C1 segment of cervical spinal cord (tissue), 14 donors: ENCODE measurements around the gene RHBG.
"Not testable (repeated sequence)": the region's sequence is repeated elsewhere in the genome, so short reads cannot be mapped to it uniquely, and the experiment has no call there.

Experiments
- DNase-seq, 14 donors: peaks; one replicate each; lab custom pipeline; 2025; lab: John Stamatoyannopoulos, UW

The RHBG gene

GRCh38 chr1:156360534-156360933 is 8.5 kb upstream of the RHBG start:
- no peak for DNase-seq

- no peak for DNase-seq
These were observed 3.3 kb upstream of the RHBG start for GRCh38 chr1:156365754-156366153.

- DNase-seq, result no peak
These were observed 2.4 kb upstream of the RHBG start for GRCh38 chr1:156366378-156367166.

DNA sequence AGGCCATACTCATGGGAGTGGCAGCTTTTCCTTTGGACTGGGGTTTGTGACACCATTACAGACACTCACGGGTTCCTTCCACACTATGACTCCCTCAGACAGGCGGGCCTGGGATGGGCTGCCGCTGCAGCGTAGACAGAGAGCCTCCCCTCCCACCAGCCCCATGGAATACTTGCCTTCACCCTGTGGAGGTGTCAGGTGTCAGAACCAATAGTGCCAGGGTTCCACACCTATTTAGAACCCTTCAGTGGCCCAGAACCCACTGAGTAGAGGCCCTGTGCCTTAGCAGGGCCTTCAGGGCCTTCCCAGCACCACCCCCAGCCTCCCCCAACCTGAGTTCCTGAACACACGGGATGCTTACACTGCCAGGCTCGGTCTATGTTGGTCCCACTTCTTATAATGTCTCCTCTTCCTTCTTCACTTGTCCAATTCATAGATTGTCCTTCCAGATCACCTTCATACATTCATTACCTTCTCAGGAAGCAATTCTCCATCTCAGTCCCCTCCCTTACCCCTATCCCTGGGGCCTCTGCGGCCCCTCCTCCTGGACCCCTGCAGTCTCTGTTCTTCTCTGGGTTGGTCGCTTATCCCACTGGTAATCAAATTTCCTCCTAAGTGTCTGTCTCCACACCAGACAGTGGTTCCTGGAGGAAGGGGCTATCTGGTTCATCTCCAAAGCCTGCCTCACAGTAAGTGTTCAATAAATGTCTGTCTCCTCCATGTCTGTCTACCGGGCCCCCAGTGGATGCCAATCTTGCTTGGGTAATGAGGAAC is 1.4 kb upstream of the RHBG start:
- DNase-seq, result no peak

DNA sequence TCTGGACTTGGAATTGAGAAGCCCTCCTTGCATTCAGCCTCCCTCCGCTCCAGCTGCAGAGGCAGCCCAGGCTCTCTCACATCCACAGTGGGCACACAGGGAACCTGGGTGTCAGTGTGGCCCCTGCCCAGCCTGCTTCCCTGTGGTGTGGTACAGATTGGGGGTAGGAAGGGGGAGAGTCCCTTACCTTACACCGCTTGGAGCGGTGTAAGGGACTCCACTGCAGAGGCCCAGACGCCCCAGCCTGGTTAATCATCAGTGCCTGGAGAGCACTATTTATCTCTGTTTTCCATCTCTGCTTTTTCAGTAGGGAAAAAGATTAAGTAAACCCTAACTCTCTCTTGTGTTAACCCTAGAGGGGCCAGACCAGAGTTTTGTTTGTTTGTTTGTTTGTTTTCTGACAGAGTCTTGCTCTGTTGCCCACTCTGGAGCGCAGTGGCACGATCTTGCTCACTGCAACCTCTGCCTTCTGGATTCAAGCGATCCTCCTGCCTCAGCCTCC is 803 bp upstream of the RHBG start:
- DNase-seq, result no peak

DNA sequence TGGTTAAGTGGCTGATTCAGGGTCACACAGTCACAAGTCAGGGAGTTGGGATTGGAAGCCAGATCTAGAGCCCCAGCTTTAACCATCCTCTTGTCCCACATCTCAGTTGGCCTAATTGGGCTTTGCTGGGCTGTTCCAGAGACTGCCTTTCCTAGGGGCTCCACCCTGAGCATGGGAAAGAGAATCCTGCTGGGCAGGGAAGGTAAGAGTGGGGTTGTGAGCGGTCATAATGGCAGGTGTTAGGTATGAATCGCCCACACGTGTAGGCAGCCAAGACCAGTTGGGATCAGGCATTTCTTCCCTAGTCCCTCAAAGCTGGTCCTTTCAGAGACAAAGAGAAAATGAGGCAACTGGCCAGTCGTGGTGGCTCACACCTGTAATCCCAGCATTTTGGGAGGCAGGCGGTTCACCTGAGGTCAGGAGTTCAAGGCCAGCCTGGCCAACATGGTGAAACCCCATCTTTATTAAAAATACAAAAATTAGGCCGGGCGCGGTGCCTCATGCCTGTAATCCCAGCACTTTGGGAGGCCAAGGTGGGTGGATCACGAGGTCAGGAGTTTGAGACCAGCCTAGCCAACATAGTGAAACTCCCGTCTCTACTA is 775 bp downstream of the RHBG start:
- DNase-seq, result not testable (repeated sequence)

- DNase-seq, result peak in 1 of 14 donors; percentile 86
These were observed 2.7 kb downstream of the RHBG start for GRCh38 chr1:156371553-156372264.

DNA sequence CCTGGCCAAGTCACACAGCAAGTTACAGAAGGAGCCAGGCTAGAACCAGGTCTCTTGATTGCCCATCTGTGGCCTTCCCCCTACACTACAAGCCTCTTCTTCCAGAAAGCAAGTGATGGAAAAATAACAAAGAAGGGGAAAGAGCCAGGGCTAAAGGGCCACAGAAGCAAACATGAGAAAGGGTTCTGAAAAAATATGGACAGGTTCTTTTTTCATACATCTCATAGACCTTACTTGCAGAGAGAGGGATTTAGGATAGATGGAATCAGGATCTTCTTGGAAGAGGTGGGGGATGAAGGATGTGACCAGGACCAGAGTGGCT is 3.2 kb downstream of the RHBG start:
- no peak for DNase-seq

- no peak for DNase-seq
These were observed 3.9 kb downstream of the RHBG start for GRCh38 chr1:156372876-156373275.

DNA sequence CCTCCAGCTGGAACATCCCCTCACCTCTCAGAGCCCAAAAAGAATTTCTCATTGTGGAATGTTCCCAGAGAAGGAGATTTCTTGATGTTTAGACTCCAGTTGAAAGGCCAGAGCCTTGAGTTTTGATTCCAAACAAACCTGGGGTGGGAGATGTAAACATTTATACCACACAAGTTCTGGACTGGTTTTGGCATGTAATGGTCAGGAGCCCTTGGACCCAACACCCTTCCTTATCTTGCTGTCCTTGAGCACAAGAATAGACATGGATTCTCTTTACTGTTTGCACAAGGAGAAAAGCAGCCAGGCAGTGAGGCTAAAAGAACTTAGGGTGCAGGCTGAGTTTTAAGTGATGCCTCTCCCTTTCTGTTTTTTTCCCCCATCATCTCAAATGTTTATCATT is 4.5 kb downstream of the RHBG start:
- no peak for DNase-seq

- no peak for DNase-seq
These were observed 7.1 kb downstream of the RHBG start for GRCh38 chr1:156376146-156376545.

GRCh38 chr1:156376958-156377919 is 8.2 kb downstream of the RHBG start:
- no peak for DNase-seq

- DNase-seq, result peak in 1 of 14 donors; percentile 21
These were observed 9.5 kb downstream of the RHBG start for GRCh38 chr1:156378557-156378956.

GRCh38 chr1:156379420-156380165 is 10.6 kb downstream of the RHBG start:
- no peak for DNase-seq

GRCh38 chr1:156382561-156382960 is 13.6 kb downstream of the RHBG start:
- no peak for DNase-seq

GRCh38 chr1:156383023-156383422 is 14.0 kb downstream of the RHBG start:
- peak in 12 of 14 donors; percentile 15 to 70 (median 44) for DNase-seq

DNA sequence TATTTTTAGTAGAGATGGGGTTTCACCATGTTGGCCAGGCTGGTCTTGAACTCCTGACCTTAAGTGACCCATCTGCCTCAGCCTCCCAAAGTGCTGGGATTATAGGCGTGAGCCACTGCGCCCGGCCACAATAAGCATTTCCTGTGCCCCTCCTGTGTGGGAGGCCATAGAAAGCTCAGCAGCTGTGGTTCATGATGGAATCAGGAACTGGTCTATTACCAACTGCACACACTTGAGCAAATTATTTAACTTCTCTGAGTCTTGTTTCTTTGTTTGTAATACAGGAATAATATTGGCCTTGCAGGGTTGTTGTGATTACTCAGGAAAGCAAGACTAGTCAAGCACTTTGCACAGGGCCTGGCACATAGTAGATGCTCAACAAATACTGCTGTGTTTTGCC is 15.0 kb downstream of the RHBG start:
- no peak for DNase-seq

- no peak for DNase-seq
These were observed 15.6 kb downstream of the RHBG start for GRCh38 chr1:156384658-156385057.

- DNase-seq, result peak in 11 of 14 donors; percentile 43 to 81 (median 63)
These were observed 16.6 kb downstream of the RHBG start for GRCh38 chr1:156385534-156386031.
